ENCODE results near the gene SLC66A2.

Gene SLC66A2

DNA sequence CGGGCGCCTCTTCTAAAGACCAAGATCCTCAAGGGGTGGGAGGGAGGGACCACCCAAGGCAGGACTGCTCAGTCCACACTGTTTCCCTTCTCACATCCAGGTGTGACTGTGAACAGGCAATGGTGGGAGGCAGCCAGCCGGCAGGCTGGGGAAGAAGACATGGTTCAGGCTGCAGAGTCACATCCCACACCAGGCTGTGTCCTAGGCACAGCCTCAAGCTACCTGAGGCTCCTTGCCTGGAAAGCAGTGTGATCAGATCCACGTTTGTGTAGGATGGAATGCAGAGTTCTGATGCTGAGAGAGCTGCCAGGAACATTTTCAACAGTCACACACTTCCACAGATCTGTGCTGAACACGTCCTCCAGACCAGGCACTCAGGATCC lies 16.4 kb downstream of the SLC66A2 start:
- Histone ChIP-seq H3K27me3 (ENCODE audit: insufficient read depth, low read length, poor library complexity, severe bottlenecking) (no peaks in the 10 kb centered on the region), H3K9me2 (replicated peaks; ENCODE audit: low read depth, low read length) (no peaks in the 10 kb centered on the region), H3K79me2 (ENCODE audit: insufficient read depth, low read length) (peaks cover 40% of the 10 kb centered on the region), H3K4me3 (ENCODE audit: low read length, poor library complexity, severe bottlenecking) (no peak overlapping the region), H3F3A (ENCODE audit: low read depth) (no peaks in the 10 kb centered on the region), H4K20me1 (ENCODE audit: insufficient read depth, low read length, poor library complexity, severe bottlenecking) (no peaks in the 10 kb centered on the region), H3K36me3 (ENCODE audit: insufficient read depth, low read length) (peaks cover 41% of the 10 kb centered on the region; the same call in 1 of the 2 replicates), H2AFZ (ENCODE audit: low read length) (no peak overlapping the region), H3K9me3 (ENCODE audit: insufficient read depth, low read depth, low read length) (peaks cover 9% of the 10 kb centered on the region; the same call in 1 of the 2 replicates), H3K4me1 (ENCODE audit: insufficient read depth, low read length, poor library complexity, severe bottlenecking) (no peaks in the 10 kb centered on the region), H3K4me2 (ENCODE audit: low read depth, low read length, poor library complexity, severe bottlenecking) (no peak overlapping the region), H3K9ac (ENCODE audit: low read depth, low read length, poor library complexity, severe bottlenecking) (no peak overlapping the region)
- TF ChIP-seq, protein P1, sequence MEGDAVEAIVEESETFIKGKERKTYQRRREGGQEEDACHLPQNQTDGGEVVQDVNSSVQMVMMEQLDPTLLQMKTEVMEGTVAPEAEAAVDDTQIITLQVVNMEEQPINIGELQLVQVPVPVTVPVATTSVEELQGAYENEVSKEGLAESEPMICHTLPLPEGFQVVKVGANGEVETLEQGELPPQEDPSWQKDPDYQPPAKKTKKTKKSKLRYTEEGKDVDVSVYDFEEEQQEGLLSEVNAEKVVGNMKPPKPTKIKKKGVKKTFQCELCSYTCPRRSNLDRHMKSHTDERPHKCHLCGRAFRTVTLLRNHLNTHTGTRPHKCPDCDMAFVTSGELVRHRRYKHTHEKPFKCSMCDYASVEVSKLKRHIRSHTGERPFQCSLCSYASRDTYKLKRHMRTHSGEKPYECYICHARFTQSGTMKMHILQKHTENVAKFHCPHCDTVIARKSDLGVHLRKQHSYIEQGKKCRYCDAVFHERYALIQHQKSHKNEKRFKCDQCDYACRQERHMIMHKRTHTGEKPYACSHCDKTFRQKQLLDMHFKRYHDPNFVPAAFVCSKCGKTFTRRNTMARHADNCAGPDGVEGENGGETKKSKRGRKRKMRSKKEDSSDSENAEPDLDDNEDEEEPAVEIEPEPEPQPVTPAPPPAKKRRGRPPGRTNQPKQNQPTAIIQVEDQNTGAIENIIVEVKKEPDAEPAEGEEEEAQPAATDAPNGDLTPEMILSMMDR (conservative IDR thresholded peaks at IDR 0.05; ENCODE audit: low read length): no peak
- no peak for TF ChIP-seq EZH2phosphoT487 (IDR thresholded peaks at IDR 0.05; ENCODE audit: borderline replicate concordance)

DNA sequence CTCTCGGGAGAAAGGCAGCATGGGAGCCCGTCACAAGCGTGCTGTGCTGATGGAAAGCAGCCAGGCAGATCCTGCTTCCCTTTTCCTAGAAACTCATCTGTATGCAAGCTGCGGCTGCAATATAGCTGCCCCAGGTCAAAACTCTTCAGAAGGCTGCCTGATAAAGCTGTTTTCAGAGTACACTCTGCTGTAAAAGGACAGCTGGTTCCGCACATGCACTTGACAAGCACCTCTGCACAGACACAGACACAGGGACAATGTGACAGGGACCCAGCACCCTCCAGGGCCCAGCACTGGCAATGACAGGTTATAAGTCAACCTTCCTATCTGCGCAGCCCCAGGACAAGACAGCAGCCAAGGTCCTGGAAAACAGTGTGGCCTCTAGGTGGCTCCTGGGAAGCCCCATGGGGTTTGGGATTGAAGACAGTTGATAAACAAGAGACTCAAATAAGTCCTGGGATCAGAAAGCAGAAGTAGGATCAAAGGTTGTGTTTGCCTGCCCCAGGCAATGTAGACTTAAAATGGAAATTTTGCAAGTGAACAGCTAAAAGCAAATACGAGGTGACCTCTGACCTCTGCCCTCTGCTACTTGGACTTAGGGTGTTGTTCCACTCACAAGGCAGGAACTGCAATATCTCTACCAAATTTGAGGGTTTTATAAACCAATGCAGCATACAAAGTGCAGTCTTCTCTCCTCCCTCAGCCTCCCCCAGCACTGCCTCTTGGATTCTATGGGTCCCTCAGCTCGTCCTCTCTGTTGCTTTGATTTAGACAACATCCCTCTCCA lies 16.9 kb downstream of the SLC66A2 start:
- no peak overlapping the region for H2AFZ ChIP-seq (ENCODE audit: low read length)
- no peaks in the 10 kb centered on the region for H3K27me3 ChIP-seq (ENCODE audit: insufficient read depth, low read length, poor library complexity, severe bottlenecking)
- no peak for TF ChIP-seq EZH2phosphoT487 (IDR thresholded peaks at IDR 0.05; ENCODE audit: borderline replicate concordance)
- TF ChIP-seq, protein P1 (conservative IDR thresholded peaks at IDR 0.05; ENCODE audit: low read length): no peak
- no peak overlapping the region for H3K4me2 ChIP-seq (ENCODE audit: low read depth, low read length, poor library complexity, severe bottlenecking)
- H3K4me1 ChIP-seq (ENCODE audit: insufficient read depth, low read length, poor library complexity, severe bottlenecking): no peaks in the 10 kb centered on the region
- no peaks in the 10 kb centered on the region for H3K9me2 ChIP-seq (replicated peaks; ENCODE audit: low read depth, low read length)
- H3K79me2 ChIP-seq (ENCODE audit: insufficient read depth, low read length): peaks cover 37% of the 10 kb centered on the region
- H3K4me3 ChIP-seq (ENCODE audit: low read length, poor library complexity, severe bottlenecking): no peak overlapping the region
- H3K36me3 ChIP-seq (ENCODE audit: insufficient read depth, low read length): peaks cover 40% of the 10 kb centered on the region
- no peak overlapping the region for H3K9ac ChIP-seq (ENCODE audit: low read depth, low read length, poor library complexity, severe bottlenecking)
- H3F3A ChIP-seq (ENCODE audit: low read depth): no peaks in the 10 kb centered on the region
- peaks cover 15% of the 10 kb centered on the region; the same call in 1 of the 2 replicates for H3K9me3 ChIP-seq (ENCODE audit: insufficient read depth, low read depth, low read length)
- H4K20me1 ChIP-seq (ENCODE audit: insufficient read depth, low read length, poor library complexity, severe bottlenecking): no peaks in the 10 kb centered on the region

DNA sequence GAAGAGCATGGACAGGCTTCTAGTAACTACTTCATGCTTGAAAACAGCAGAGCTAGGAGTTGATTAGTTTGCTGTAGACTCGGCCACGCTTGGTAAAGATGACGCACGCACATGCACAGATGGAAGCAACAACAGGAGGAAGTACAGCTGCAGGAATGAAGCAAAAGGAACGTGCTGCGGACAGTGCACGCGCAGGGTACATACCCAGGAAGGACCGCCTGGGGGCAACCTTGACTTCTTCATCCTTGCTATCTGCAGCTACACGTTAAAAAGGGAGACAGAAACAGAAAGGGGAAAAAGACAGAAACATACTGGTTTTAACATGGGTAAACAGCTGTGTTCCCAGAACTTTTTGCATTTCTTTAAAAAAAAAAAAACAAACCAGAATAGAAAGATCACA lies 17.7 kb downstream of the SLC66A2 start:
- Histone ChIP-seq H3K4me3 (ENCODE audit: low read length, poor library complexity, severe bottlenecking) (no peak overlapping the region), H3K9me2 (replicated peaks; ENCODE audit: low read depth, low read length) (no peaks in the 10 kb centered on the region), H3K27me3 (ENCODE audit: insufficient read depth, low read length, poor library complexity, severe bottlenecking) (no peaks in the 10 kb centered on the region), H3K4me1 (ENCODE audit: insufficient read depth, low read length, poor library complexity, severe bottlenecking) (no peaks in the 10 kb centered on the region), H3K9me3 (ENCODE audit: insufficient read depth, low read depth, low read length) (peaks cover 15% of the 10 kb centered on the region; the same call in 1 of the 2 replicates), H3F3A (ENCODE audit: low read depth) (no peaks in the 10 kb centered on the region), H4K20me1 (ENCODE audit: insufficient read depth, low read length, poor library complexity, severe bottlenecking) (no peaks in the 10 kb centered on the region), H3K4me2 (ENCODE audit: low read depth, low read length, poor library complexity, severe bottlenecking) (no peak overlapping the region), H3K79me2 (ENCODE audit: insufficient read depth, low read length) (peaks cover 43% of the 10 kb centered on the region), H3K36me3 (ENCODE audit: insufficient read depth, low read length) (peaks cover 47% of the 10 kb centered on the region), H2AFZ (ENCODE audit: low read length) (no peak overlapping the region), H3K9ac (ENCODE audit: low read depth, low read length, poor library complexity, severe bottlenecking) (no peak overlapping the region)
- TF ChIP-seq, protein P1 (conservative IDR thresholded peaks at IDR 0.05; ENCODE audit: low read length): no peak
- no peak for TF ChIP-seq EZH2phosphoT487 (IDR thresholded peaks at IDR 0.05; ENCODE audit: borderline replicate concordance)
